Memory B cell (primary cell): ENCODE data around the gene AIFM2.
"Not testable (repeated sequence)": the region's sequence is repeated elsewhere in the genome, so short reads cannot be mapped to it uniquely, and the experiment has no call there.

Experiments
- ATAC-seq: fragments of 150-1000 bp; cut with Tn5 transposase; 2 replicates; pipeline ENCODE4 v1.10.0; 2021; ENCODE audit warnings: low read depth, mild to moderate bottlenecking, moderate library complexity
- DNase-seq, 2 donors: peaks; one replicate each; pipeline ENCODE4 v3.0.0; 2022; ENCODE audit warnings: low spot score in 2 of 2
- H3K27ac Mint-ChIP-seq: one replicate; pipeline ENCODE4 v1.8.0; 2022; ENCODE audit warnings: mild to moderate bottlenecking, moderate library complexity, mixed read lengths
- H3K27me3 Mint-ChIP-seq: one replicate; pipeline ENCODE4 v1.8.0; 2022; ENCODE audit warnings: mixed read lengths
- H3K36me3 Mint-ChIP-seq: one replicate; pipeline ENCODE4 v1.8.0; 2022; ENCODE audit warnings: mild to moderate bottlenecking, mixed read lengths
- H3K4me1 Mint-ChIP-seq: one replicate; pipeline ENCODE4 v1.8.0; 2022; ENCODE audit warnings: mixed read lengths
- H3K4me3 Mint-ChIP-seq: one replicate; pipeline ENCODE4 v1.8.0; 2022; ENCODE audit warnings: mild to moderate bottlenecking, moderate library complexity, mixed read lengths
- H3K9me3 Mint-ChIP-seq: one replicate; pipeline ENCODE4 v1.8.0; 2022; ENCODE audit warnings: mixed read lengths

The AIFM2 gene

DNA sequence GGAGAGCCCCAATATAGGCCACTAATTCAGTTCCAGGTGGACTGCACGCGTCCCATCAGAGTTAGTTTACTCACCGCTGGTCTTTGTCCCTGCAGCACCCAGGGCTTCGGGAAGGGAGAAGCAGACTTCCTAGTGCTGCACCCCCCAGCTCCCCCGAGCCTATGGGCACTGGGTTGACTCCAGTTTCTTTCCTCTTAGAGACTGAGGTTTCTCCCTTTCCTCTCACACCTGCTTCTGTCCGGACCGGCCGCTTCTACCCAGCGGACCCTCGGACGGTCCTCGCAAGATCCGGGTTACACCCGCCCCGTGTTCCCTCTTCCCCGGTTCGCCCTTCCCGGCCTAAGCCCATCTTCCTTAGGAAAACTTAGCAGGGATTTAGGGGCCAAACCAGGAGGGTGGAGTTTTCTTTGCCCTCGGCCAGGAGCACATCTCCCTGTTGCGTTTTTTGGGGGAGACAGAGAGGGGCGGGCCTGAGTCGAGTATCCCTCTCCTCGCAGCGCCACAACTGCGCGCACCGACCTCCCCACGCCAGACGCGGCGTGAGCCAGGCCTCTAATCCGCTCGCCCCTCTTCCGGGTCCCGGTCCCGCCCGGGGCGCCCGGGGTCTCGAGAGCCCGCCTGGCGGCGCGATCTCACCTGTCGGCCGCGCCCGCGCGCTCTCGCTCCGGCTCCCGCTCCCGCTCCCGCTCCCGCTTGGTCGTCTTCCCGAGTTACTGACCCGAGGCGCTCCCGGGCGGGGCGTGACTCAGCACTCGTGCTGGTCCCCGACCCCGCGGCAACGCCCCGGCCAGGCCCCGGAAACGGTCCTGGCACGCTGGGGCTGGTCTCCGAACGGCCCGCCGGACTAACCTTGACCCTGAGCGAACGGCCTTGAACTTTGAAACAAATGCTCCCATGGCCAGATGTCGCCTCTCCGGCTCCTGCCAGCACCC is at the start of gene AIFM2:
Gene AIFM2 (minus strand): TSS at position 728 of the 932 bp plus-strand sequence. CDS start 8,741 bp downstream, outside the sequence.
- Mint-ChIP-seq H3K4me1 (peaks cover 15% of the 10 kb centered on the region), H3K27ac (peak within 1 kb of the TSS; percentile 89), H3K36me3 (peaks cover 14% of the 10 kb centered on the region), H3K4me3 (peak within 1 kb of the TSS; percentile 90), H3K27me3 (peaks cover 1% of the 10 kb centered on the region), H3K9me3 (no peaks in the 10 kb centered on the region)
- no peak for DNase-seq
- ATAC-seq, result peak; percentile 78

DNA sequence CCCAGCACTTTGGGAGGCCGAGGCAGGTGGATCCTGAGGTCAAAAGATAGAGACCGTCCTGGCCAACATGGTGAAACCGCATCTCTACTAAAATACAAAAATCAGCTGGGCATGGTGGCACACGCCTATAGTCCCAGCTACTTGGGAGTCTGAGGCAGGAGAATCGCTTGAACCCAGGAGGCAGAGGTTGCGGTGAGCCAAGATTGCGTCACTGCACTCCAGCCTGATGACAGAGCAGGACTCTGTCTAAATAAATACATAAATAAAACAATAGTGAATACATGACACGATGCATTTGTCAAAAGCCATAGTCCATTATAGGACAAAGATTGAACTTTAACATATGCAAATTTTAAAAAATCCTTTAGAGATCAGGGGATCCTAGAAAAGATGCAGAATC is 46.6 kb upstream of the AIFM2 start:
- H3K27me3 Mint-ChIP-seq, result peaks cover 13% of the 10 kb centered on the region
- not testable (repeated sequence) for H3K4me3 Mint-ChIP-seq, DNase-seq, ATAC-seq, H3K36me3 Mint-ChIP-seq, H3K27ac Mint-ChIP-seq, H3K9me3 Mint-ChIP-seq, H3K4me1 Mint-ChIP-seq

DNA sequence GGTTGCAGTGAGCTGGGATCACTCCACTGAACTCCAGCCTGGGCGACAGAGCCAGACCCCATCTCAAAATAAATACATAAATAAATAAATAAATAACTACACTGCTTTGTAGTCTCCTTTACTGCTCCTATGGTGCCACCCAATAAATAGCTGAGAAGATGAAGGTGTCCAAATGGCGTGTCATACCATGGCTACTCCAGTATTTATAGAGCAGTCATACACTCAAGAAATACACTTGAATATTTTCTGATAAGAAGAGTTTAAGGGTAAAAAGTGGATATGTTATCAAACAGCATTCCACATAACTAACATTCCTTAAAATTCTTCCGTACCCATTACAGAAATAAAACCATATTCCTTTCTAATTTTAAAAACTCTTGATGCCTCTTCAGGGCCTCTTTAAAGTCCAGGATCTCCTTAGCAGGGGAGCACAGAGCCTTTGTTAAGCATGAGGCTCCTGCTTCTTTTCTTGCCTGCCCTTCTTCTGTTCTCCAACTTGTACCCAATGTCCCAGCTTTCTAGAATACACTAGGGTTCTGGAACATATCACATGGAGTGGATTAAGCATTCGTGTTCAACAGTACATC is 45.6 kb upstream of the AIFM2 start:
- Mint-ChIP-seq H3K4me3 (no peak overlapping the region), H3K27ac (no peak overlapping the region), H3K9me3 (peaks cover 3% of the 10 kb centered on the region), H3K4me1 (peaks cover 4% of the 10 kb centered on the region), H3K36me3 (peaks cover 3% of the 10 kb centered on the region), H3K27me3 (peaks cover 11% of the 10 kb centered on the region)
- DNase-seq (no peak), ATAC-seq (no peak)

DNA sequence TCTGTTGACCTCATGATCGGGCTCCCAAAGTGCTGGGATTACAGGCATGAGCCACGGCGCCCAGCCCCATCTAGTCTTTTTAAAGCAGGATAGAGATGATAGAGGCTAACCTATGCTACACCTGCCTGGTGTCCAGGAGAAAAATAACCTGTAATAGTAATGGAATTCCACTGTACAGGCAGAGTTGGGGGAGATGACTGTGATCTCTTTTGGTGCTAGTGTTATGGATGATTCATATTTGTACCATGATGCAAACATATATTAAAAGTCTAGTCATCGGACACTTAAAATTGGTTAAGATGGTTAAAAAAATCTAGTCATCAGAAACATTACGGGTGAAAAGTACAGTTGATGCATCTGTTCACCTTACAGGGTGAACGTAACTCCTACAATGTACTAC is 43.8 kb upstream of the AIFM2 start:
- no peak overlapping the region for H3K4me3 Mint-ChIP-seq
- H3K36me3 Mint-ChIP-seq, result peaks cover 3% of the 10 kb centered on the region
- DNase-seq (no peak), ATAC-seq (no peak)
- peaks cover 3% of the 10 kb centered on the region for H3K9me3 Mint-ChIP-seq
- no peak overlapping the region for H3K27ac Mint-ChIP-seq
- H3K27me3 Mint-ChIP-seq, result peaks cover 10% of the 10 kb centered on the region
- peaks cover 2% of the 10 kb centered on the region for H3K4me1 Mint-ChIP-seq

DNA sequence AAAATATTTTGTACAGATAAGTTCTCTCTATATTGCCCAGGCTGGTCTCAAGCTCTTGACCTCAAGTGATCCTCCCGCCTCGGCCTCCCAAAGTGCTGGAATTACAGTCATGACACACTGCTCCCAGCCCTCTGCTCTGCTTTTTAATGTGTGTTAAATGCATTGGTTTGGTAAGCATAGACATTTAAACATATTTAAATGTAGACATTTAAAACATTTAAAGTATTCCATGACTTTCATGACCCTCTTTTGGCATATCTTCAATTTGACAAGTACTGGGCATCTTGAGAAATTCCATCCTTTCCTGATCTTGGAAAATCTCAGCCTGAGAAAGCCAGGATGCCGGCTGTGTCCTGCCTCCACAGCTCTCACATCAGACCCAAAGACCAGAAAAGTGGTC is 42.9 kb upstream of the AIFM2 start:
- DNase-seq, result no peak

DNA sequence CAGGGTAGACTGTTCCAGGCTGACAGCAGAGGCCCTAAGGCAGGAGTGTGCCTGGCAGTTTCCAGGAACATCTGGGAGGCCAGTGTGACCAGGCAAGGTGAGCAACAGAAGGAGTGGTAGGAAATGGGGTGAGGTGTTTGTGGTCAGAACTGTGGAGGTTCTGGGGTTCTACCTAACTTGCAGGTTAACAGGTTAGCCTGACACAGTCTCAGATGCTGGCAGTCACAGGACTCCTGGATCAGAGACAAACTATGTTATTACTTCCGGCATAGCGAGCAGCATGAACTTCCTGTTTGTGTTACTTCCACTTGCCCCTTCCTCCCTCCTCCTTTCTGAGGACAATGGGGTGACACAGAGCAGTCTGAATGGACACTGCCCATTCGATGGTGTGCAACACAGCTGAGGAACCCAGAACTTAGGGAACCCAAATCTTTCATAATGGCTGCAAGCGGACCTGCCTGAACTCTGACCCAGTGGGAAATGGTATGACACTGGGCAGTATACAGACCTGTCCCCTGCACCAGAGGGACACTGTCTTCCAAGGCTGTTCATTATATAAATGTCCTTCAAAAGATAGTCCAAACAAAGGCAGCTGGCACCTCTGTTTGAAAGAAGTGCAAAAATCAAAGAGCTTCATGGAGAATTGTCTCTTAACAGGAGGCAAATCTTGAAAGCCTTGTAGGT is 41.6 kb upstream of the AIFM2 start:
- Mint-ChIP-seq H3K4me1 (peaks cover 7% of the 10 kb centered on the region), H3K27ac (no peak overlapping the region), H3K4me3 (no peak overlapping the region), H3K9me3 (no peaks in the 10 kb centered on the region), H3K36me3 (no peaks in the 10 kb centered on the region), H3K27me3 (no peaks in the 10 kb centered on the region)
- peak in 1 of 2 donors; percentile 5 for DNase-seq
- ATAC-seq, result no peak

More for the DNA sequence above, 42.9 kb upstream of the AIFM2 start:
- H3K27ac Mint-ChIP-seq, result no peak overlapping the region
- peaks cover 2% of the 10 kb centered on the region for H3K4me1 Mint-ChIP-seq
- ATAC-seq, result no peak
- H3K9me3 Mint-ChIP-seq, result peaks cover 3% of the 10 kb centered on the region
- H3K36me3 Mint-ChIP-seq, result peaks cover 3% of the 10 kb centered on the region
- no peak overlapping the region for H3K4me3 Mint-ChIP-seq
- H3K27me3 Mint-ChIP-seq, result peaks cover 6% of the 10 kb centered on the region

DNA sequence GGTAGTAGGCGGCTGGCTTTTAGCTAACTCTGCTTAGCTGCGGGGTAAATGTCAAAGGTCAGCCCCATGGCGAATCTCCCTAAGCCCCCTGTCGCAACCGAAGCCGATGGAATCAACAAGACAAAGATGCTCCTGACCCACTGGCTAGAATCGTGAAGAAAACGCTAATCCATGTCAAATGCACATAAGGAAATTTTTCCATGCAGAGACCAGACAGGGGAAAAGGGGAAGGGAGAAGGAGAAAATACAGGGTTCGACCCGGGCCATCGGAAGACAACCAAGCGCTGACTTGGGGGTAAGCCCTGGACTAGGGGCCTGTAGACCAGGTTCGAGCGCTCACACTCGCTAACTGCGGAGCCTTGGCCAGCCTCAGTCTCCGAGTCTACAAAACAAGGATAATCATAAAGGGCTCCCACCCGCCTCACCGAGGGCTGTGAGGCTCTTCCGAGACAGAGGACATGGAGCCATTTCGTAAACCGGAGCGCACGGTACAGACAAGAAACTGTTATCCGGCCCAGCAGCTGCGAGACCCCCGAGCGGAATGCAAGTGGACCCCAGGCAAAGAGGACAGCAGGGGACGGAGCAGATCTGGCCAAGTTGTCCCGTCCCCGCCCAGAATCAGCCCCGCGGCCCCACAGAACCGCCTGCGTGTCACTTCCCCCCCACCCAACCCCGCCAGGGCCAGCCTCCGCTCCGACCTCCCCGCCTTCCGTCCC is 37.2 kb upstream of the AIFM2 start:
- DNase-seq (peak in 1 of 2 donors; percentile 7), ATAC-seq (peak; percentile 14)
- peaks cover 4% of the 10 kb centered on the region for H3K36me3 Mint-ChIP-seq
- no peaks in the 10 kb centered on the region for H3K9me3 Mint-ChIP-seq
- H3K4me3 Mint-ChIP-seq, result peak overlapping the region; percentile 98
- H3K4me1 Mint-ChIP-seq, result peaks cover 25% of the 10 kb centered on the region
- H3K27me3 Mint-ChIP-seq, result no peaks in the 10 kb centered on the region
- peak overlapping the region; percentile 98 for H3K27ac Mint-ChIP-seq

DNA sequence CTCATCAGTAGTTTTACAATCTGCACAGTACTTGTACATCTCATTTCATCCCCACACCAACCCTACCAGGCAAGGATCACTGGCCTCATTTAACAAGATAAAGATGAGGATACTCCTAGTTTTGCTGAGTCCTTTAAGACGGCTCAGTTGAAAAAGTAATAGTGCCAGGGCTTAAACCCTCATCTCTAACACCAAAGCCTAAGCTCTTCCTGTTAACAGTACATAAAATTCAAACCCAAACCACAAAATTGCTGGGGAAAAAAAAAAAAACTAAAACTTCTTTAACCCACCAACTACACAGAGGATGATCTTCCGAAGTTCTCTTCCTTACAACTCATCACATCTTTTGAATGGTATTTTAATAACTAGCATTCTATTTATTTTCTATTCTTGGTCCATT is 36.4 kb upstream of the AIFM2 start:
- H3K36me3 Mint-ChIP-seq, result peaks cover 4% of the 10 kb centered on the region
- H3K27ac Mint-ChIP-seq, result peak overlapping the region; percentile 98

DNA sequence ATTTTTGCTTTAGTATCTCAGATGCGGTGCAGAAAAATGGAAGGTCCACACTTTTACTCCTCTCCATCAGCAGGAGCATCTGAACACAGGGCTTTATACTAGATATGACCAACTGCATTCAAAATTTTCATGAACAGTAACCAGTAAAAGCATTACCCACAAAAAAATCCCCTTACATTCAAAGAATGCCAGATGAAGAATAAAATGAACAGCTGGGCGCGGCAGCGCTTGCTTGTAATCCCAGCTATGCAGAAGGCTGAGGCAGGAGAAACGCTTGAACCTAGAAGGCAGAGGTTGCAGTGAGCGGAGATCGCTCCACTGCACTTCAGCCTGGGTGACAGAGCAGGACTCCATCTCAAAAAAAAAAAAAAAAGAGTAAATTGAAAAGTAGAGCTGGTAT is 34.6 kb upstream of the AIFM2 start:
- DNase-seq (no peak), ATAC-seq (no peak)
- peak overlapping the region; percentile 32 for H3K4me3 Mint-ChIP-seq
- peaks cover 39% of the 10 kb centered on the region for H3K4me1 Mint-ChIP-seq
- no peaks in the 10 kb centered on the region for H3K9me3 Mint-ChIP-seq
- no peak overlapping the region for H3K27ac Mint-ChIP-seq
- H3K36me3 Mint-ChIP-seq, result peaks cover 8% of the 10 kb centered on the region
- no peaks in the 10 kb centered on the region for H3K27me3 Mint-ChIP-seq

More for the DNA sequence above, 36.4 kb upstream of the AIFM2 start:
- Mint-ChIP-seq H3K4me3 (peak overlapping the region; percentile 98), H3K27me3 (no peaks in the 10 kb centered on the region), H3K9me3 (no peaks in the 10 kb centered on the region), H3K4me1 (peaks cover 28% of the 10 kb centered on the region)
- DNase-seq, result no peak
- ATAC-seq, result no peak

DNA sequence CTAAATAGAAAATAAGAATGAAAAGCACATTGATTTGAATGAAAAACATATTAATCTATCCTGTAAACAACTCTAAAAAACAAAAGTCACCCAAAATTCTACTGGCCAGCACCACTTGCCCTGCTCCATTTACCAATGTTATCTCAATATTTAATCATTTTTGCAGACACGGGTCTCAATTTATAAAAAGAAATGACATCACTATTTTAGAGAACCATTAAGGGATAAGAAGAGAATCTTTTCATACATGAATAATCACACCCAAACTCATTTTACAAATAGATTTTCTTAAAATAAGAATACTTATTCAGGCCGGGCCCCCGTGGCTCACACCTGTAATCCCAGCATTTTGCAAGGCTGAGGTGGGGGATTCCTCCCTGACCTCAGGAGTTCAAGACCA is 33.8 kb upstream of the AIFM2 start:
- Mint-ChIP-seq H3K27me3 (no peaks in the 10 kb centered on the region), H3K36me3 (peaks cover 13% of the 10 kb centered on the region), H3K9me3 (no peaks in the 10 kb centered on the region), H3K4me1 (peaks cover 43% of the 10 kb centered on the region), H3K27ac (no peak overlapping the region), H3K4me3 (no peak overlapping the region)
- DNase-seq (no peak), ATAC-seq (no peak)

DNA sequence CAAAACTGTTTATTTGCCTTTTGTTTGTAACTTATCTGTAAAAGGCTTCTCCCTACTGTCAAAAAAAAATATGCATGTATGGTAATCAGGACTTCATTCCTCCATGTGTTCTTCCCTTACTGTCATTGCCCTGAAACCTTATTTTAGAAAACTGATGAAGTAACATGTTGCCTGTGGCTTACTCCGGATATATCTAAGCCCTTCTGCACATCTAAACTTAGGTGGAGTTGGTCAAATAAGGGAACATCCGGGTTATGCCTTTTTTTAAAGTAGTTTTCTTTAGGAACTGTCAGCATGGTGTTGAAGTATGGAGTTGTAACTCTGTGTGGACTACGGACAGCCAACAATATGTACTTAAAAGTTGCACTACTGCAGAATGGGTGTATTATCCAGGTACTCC is 31.5 kb upstream of the AIFM2 start:
- DNase-seq (no peak), ATAC-seq (no peak)
- peaks cover 18% of the 10 kb centered on the region for H3K36me3 Mint-ChIP-seq
- no peak overlapping the region for H3K4me3 Mint-ChIP-seq
- peaks cover 39% of the 10 kb centered on the region for H3K4me1 Mint-ChIP-seq
- H3K27me3 Mint-ChIP-seq, result no peaks in the 10 kb centered on the region
- no peaks in the 10 kb centered on the region for H3K9me3 Mint-ChIP-seq
- no peak overlapping the region for H3K27ac Mint-ChIP-seq

DNA sequence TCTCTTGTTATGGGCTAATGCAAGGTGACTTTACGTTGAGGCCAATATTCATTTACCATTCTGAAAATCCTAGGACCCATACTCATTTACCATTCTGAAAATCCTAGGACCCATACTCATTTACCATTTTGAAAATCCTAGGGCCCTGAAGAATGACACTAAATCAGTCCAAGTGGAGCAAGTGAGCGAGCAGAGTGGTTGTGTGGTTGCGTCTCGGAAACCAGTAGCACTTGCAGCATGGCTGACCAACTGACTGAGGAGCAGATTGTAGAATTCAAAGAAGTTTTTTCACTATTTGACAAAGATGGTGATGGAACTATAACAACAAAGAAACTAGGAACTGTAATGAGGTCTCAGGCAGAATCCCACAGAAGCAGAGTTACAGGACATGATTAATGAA is 30.8 kb upstream of the AIFM2 start:
- Mint-ChIP-seq H3K4me3 (no peak overlapping the region), H3K4me1 (peaks cover 34% of the 10 kb centered on the region), H3K9me3 (no peaks in the 10 kb centered on the region), H3K27ac (no peak overlapping the region), H3K27me3 (no peaks in the 10 kb centered on the region), H3K36me3 (peaks cover 23% of the 10 kb centered on the region)
- DNase-seq (no peak), ATAC-seq (no peak)

DNA sequence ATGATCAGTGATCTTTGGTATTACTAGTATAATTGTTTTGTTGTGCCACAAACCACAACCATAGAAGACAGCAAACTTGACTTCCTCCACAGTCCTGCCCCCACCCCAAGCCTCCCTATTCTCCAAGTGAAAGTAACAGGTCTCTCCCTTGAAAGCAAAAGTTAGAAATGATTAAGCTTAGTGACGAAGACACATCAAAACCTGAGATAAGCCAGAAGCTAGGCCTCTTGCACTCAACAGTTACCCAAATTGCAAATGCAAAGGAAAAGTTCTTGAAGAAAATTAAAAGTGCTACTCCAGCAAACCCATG is 30.2 kb upstream of the AIFM2 start:
- Mint-ChIP-seq H3K27ac (peak overlapping the region; percentile 63), H3K4me1 (peaks cover 32% of the 10 kb centered on the region), H3K36me3 (peaks cover 23% of the 10 kb centered on the region), H3K4me3 (no peak overlapping the region), H3K27me3 (no peaks in the 10 kb centered on the region), H3K9me3 (no peaks in the 10 kb centered on the region)
- no peak for DNase-seq
- ATAC-seq, result peak; percentile 45
